ENCODE results near the gene OTOG.

OTOG gene

DNA sequence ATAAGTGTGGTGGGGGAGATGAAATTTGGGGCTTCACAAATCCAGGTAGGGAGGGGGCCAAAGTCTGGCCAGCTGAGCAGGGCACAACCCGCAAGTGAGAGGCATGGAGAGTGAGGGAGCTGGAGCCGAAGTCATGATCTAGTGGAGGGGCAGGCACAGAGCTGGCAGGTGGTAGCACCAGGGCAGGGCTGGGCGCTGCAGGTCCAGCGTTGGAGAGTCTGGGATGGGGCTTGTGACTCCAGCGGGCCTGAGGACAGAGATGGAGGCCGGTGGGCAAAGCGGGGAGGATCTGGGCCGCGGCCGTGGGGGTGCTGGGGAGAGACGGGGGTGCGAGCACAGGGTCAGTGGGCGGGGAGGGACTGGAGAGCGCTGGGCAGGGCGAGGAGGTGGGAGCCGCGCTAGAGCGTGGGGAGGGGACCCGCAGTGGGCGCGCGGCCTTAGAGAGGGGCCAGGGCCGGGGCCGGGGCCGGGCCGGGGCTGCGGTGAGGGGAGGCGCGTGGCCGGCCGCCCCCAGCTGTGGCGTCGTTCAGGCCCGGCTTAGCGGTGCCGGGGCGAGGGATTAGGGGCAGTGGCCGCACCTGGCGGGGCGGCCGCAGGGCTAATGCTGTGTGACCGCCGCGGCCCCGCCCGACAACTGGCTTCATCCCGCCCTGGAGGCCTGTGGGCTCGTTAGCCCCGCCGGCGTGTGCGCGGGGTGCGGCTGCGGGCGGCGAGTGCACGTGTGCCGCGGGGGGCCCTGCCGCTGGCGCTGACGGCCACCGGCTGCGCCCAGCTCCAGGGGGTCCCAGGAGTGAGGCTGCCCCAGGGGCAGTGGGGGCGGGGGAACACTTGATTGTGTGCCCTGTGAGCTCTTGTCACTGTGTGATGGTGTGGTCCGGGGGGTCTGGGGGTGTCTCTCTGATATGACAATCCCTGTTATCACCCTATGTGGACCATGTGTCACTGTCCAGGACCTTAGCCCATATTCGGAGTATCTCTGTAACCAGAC is 148.7 kb downstream of the OTOG start:
- TF ChIP-seq, protein P1, sequence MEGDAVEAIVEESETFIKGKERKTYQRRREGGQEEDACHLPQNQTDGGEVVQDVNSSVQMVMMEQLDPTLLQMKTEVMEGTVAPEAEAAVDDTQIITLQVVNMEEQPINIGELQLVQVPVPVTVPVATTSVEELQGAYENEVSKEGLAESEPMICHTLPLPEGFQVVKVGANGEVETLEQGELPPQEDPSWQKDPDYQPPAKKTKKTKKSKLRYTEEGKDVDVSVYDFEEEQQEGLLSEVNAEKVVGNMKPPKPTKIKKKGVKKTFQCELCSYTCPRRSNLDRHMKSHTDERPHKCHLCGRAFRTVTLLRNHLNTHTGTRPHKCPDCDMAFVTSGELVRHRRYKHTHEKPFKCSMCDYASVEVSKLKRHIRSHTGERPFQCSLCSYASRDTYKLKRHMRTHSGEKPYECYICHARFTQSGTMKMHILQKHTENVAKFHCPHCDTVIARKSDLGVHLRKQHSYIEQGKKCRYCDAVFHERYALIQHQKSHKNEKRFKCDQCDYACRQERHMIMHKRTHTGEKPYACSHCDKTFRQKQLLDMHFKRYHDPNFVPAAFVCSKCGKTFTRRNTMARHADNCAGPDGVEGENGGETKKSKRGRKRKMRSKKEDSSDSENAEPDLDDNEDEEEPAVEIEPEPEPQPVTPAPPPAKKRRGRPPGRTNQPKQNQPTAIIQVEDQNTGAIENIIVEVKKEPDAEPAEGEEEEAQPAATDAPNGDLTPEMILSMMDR (IDR thresholded peaks at IDR 0.05; ENCODE audit: borderline replicate concordance, control extremely low read depth, extremely low read depth, insufficient read depth, missing control alignments) = no peak
- in situ Hi-C loops (cut with MboI; ENCODE audit: low sequenced_read_pairs, unreplicated experiment) = no loop called here
- DNase-seq (ENCODE audit: low spot score) = no peak

DNA sequence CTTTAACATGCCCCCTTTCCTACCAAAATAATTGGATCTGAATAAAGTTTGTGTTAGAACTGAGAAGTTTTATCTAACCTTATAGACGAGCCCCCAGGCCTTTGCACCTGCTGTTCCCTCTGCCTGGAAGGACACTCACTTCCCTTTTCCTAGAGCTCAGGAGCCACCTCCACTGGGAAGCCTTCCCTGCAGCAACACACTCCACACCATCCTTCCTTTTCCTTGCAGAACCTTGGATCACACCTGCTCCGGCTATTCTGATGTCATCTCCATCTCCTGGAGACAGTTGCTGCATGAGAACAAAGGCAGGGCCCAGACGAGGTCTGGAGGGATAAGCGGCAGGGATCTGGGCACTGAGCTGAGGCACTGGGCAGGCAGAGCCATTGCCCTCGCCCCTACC is 149.7 kb downstream of the OTOG start:
- DNase-seq (ENCODE audit: low spot score) = no peak
- in situ Hi-C loops (cut with MboI; ENCODE audit: low sequenced_read_pairs, unreplicated experiment) = no loop called here
- TF ChIP-seq, protein P1 (IDR thresholded peaks at IDR 0.05; ENCODE audit: borderline replicate concordance, control extremely low read depth, extremely low read depth, insufficient read depth, missing control alignments) = no peak
